HepG2 (cell line): ENCODE measurements around the gene KCNG4. TPM values are rescaled to one million over a fixed set of nuclear protein-coding genes. Genes with fewer than 3 reads are reported as not detected.

Experiments
- CBX2 ChIP-seq, 2 experiments: fragments of 200-600 bp in 1 of 2; sonication (generic); formaldehyde crosslinking in 1 of 2; IDR thresholded peaks; 2 replicates each; pipeline versions ENCODE4 v1.7.0 to v1.8.1; 2018 to 2022; ENCODE audit warnings: low read depth in 2 of 2, low read length in 1 of 2, mild to moderate bottlenecking in 1 of 2, missing genetic modification reagents in 1 of 2
- GABPB1 ChIP-seq: IDR thresholded peaks from 2 replicates; pipeline ENCODE4 v1.6.1; 2016; ENCODE audit warnings: mild to moderate bottlenecking, missing genetic modification reagents, moderate library complexity, missing compliant biosample characterization
- MAFG ChIP-seq: sonication (generic); formaldehyde crosslinking; IDR thresholded peaks from 2 replicates; pipeline ENCODE4 v1.5.1; 2020; ENCODE audit warnings: mild to moderate bottlenecking, missing genetic modification reagents
- PCBP1 ChIP-seq: fragments of 200-400 bp; formaldehyde crosslinking; IDR thresholded peaks from 2 replicates; pipeline ENCODE4 v1.6.1; 2017; ENCODE audit warnings: mild to moderate bottlenecking, low read depth, low read length, borderline replicate concordance
- POLR2A ChIP-seq, 2 experiments: IDR thresholded peaks; 2 replicates each; pipeline ENCODE4 v1.6.1; 2011; ENCODE audit warnings: low read depth in 2 of 2, low read length in 2 of 2, mild to moderate bottlenecking in 1 of 2, moderate library complexity in 1 of 2; ENCODE audit not compliant: insufficient read depth in 1 of 2
- POLR2G ChIP-seq: fragments of 200-400 bp; formaldehyde crosslinking; IDR thresholded peaks from 2 replicates; pipeline ENCODE4 v1.6.1; 2018; ENCODE audit warnings: mild to moderate bottlenecking, low read depth, low read length, moderate library complexity
- ZNF382 ChIP-seq: sonication (generic); formaldehyde crosslinking; IDR thresholded peaks from 2 replicates; pipeline ENCODE4 v1.5.0; 2020; ENCODE audit warnings: missing genetic modification reagents, mild to moderate bottlenecking, borderline replicate concordance
- polyA plus RNA-seq, 8 experiments: library from polyadenylated mRNA; depleted of rRNA in 3 of 8; stranded (reverse) in 7 of 8; unstranded in 1 of 8; fragments of >200 nt; fragmentation: Illumina TruSeq in 4 of 8; extraction: Trizol in 4 of 8; gene quantifications; 2 replicates each; pipeline versions ENCODE4 v1.2.1 to v1.2.3, GENCODE V29; 2011 to 2016; ENCODE audit warnings: low read depth in 4 of 8, missing spikeins in 1 of 8, mixed read lengths in 1 of 8; ENCODE audit not compliant: insufficient read depth in 1 of 8
- total RNA-seq, 5 experiments: library from RNA; depleted of rRNA; stranded (reverse); fragments of >200 nt; fragmentation: Illumina TruSeq; extraction: Trizol; gene quantifications; 2 replicates each; pipeline ENCODE4 v1.2.3, GENCODE V29; 2016; ENCODE audit warnings: low read depth in 1 of 5
- TF ChIP-seq, protein P1 (sequence below), 2 experiments: sonication (generic) in 1 of 2; formaldehyde crosslinking in 1 of 2; IDR thresholded peaks; 2 replicates each; pipeline versions ENCODE4 v1.4.0 to v1.6.1; 2016 to 2020; ENCODE audit warnings: borderline replicate concordance in 1 of 2, low read depth in 1 of 2, mild to moderate bottlenecking in 1 of 2, missing genetic modification reagents in 1 of 2

Gene KCNG4
- total and polyA plus RNA-seq, 2 of the 13 experiments (the other 11 are each of a cell fraction or from before 2014, with no cell fraction given) = not detected

DNA sequence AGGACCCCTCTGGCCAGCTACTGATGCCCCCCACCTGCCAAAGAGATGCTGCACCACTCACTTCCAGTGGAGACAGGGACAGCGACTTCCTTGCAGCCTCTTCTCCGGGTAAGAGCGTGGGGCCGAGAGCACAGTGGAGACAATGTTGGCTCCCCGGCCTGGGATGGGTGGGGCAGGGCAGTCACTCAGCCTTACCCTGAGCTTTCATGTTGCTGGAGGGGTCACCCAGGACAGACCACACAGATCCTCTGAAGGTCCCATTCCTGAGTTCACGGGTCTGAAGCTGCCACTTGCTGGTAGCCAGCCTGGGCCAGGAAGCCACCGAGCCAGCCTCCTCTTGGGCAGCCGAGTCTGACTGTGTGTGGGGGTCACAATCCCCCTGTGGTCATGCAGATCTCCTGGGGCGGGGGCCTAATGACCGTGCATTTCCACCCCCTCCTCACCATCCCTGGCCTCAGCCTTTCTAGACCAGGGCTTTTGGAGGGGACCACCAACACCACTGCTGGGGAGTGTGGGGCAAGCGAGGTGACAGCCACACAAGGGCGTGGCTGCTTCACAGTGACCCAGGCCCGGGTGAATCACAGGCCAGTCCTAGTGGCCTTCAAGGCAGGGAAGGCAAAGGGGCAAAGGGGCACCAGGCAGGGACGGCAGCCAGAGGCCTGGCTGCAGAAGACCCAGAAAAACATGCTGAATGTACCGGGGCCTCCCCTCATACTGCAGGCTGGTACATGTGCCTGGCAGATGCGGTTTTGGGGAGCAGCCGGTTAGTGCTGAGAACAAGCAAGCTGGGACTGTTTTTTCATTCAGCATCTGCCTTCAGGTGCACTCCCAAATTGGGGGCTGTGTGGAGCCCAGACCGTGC lies 63.4 kb downstream of the KCNG4 start (continued):
- TF ChIP-seq, protein P1, sequence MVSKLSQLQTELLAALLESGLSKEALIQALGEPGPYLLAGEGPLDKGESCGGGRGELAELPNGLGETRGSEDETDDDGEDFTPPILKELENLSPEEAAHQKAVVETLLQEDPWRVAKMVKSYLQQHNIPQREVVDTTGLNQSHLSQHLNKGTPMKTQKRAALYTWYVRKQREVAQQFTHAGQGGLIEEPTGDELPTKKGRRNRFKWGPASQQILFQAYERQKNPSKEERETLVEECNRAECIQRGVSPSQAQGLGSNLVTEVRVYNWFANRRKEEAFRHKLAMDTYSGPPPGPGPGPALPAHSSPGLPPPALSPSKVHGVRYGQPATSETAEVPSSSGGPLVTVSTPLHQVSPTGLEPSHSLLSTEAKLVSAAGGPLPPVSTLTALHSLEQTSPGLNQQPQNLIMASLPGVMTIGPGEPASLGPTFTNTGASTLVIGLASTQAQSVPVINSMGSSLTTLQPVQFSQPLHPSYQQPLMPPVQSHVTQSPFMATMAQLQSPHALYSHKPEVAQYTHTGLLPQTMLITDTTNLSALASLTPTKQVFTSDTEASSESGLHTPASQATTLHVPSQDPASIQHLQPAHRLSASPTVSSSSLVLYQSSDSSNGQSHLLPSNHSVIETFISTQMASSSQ (IDR thresholded peaks at IDR 0.05; ENCODE audit: low read depth) = no peak
- TF ChIP-seq, protein P1 (CRISPR knock-in tag; IDR thresholded peaks at IDR 0.05; ENCODE audit: borderline replicate concordance) = 0 out of 2 replicates have a peak, but pooled peaks have one; percentile 33
- TF ChIP-seq POLR2A (IDR thresholded peaks at IDR 0.05; ENCODE audit: insufficient read depth in 1 of 2, low read depth in 2 of 2, low read length in 2 of 2) = peak; percentile 8 to 42; a peak in 2 of 4 replicates
- TF ChIP-seq GABPB1 (CRISPR knock-in tag) = no peak; the same call in 1 of the 2 replicates
- no peak for TF ChIP-seq CBX2 (IDR thresholded peaks at IDR 0.05; ENCODE audit: low read depth, low read length)
- TF ChIP-seq CBX2 (CRISPR knock-in tag; IDR thresholded peaks at IDR 0.05; ENCODE audit: low read depth) = no peak
- TF ChIP-seq PCBP1 = 0 out of 2 replicates have a peak, but pooled peaks have one; percentile 31
- TF ChIP-seq ZNF382 = no peak
- peak; percentile 37; the same call in 1 of the 2 replicates for TF ChIP-seq POLR2G
- TF ChIP-seq MAFG = 0 out of 2 replicates have a peak, but pooled peaks have one; percentile 35
